Neural crest cell (in vitro differentiated cells): ENCODE measurements around the gene SOCS4. TPM values are rescaled to one million over a fixed set of nuclear protein-coding genes. Genes with fewer than 3 reads are reported as not detected.

Experiments used
- DNase-seq: peaks from one replicate; pipeline ENCODE4 v3.0.0; 2021; ENCODE audit warnings: low read depth, mixed read lengths, low spot score
- H3K27ac Mint-ChIP-seq: one replicate; pipeline ENCODE4 v1.8.0; 2021; ENCODE audit warnings: mild to moderate bottlenecking, mixed read lengths; ENCODE audit not compliant: unreplicated experiment
- H3K27me3 Mint-ChIP-seq: 2 replicates; pipeline ENCODE4 v1.8.0; 2021; ENCODE audit warnings: low read depth, mild to moderate bottlenecking, mixed read lengths
- H3K36me3 Mint-ChIP-seq: 2 replicates; pipeline ENCODE4 v1.8.0; 2021; ENCODE audit warnings: low read depth, mild to moderate bottlenecking, mixed read lengths
- H3K4me1 Mint-ChIP-seq: 2 replicates; pipeline ENCODE4 v1.8.0; 2021; ENCODE audit warnings: mixed read lengths
- H3K4me3 Mint-ChIP-seq: one replicate; pipeline ENCODE4 v1.8.0; 2021; ENCODE audit warnings: mild to moderate bottlenecking, mixed read lengths
- H3K9me3 Mint-ChIP-seq: 2 replicates; pipeline ENCODE4 v1.8.0; 2021; ENCODE audit warnings: mixed read lengths
- total RNA-seq: library from RNA; stranded (reverse); gene quantifications from 2 replicates; pipeline ENCODE4 v1.2.1, GENCODE V29; 2021
- TF ChIP-seq, protein P1 (sequence below): fragments of 200-600 bp; sonication (generic); conservative IDR thresholded peaks from 2 replicates; pipeline ENCODE4 v1.5.0; 2021; ENCODE audit warnings: antibody characterized with exemption, mild to moderate bottlenecking

The SOCS4 gene
- total RNA-seq, 1 donor from 2014 or later: 38.6 TPM

DNA sequence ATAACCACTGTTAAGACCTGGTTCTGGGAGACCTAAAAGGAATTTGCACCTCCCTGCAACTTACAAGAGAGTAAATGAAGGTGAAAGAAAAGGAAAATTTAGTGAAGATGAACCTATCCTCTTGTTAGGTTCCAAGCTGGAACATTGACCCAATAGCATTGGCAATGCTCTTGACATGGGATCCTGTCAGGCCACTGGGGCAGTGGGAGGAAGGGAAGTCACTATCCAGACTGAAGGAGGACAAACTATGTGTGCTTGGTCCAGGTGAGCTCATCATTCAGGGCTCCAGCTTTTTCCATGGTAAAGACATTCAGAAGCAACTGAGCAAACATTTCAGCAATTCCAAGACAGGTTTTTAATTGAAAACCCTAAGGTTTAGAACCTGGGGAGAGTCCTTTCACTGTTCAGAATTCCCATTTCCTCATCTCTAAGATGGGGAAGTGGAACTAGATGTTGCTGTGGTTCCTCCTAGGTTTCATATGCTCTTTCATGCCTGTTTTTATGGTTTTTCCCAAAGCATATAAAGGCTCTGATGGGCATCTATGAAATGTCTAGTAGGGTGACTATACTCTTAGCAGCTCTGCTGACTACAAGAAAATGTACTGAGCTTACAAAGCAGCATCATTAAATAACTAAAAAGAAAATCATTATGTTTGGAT lies 57.5 kb downstream of the SOCS4 start:
- H3K9me3 Mint-ChIP-seq: no peaks in the 10 kb centered on the region

DNA sequence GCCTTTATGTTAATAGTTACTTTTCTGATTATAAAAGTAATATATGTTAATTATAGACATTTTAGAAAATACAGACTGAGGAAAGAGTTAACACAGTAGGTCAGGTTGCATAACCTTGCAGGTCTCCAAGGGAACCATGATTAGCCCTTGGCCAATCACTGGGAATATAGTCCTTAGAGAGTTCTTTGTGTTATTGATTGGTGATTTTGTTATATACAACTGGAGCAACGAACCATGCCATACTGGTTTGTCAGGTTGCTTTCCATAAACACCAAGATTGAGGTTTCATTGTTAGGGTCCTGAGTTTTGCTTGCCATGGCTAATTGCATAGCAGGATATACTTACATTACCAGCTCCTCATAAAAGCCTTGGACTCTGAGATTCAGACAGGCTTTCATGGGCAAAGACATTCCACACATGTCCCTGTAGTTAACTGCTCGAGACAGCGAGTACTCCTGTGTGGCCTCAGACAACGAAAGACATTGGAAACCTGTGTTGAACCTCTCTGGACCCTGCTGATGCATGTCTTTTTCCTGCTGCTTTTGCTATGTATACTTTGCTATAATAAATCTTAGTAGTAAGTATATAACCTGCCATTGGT lies 58.1 kb downstream of the SOCS4 start:
- Mint-ChIP-seq H3K4me1 (no peaks in the 10 kb centered on the region), H3K27me3 (no peaks in the 10 kb centered on the region), H3K27ac (no peak overlapping the region), H3K4me3 (no peak overlapping the region), H3K36me3 (no peaks in the 10 kb centered on the region), H3K9me3 (no peaks in the 10 kb centered on the region)
- no peak for DNase-seq
- TF ChIP-seq, protein P1, sequence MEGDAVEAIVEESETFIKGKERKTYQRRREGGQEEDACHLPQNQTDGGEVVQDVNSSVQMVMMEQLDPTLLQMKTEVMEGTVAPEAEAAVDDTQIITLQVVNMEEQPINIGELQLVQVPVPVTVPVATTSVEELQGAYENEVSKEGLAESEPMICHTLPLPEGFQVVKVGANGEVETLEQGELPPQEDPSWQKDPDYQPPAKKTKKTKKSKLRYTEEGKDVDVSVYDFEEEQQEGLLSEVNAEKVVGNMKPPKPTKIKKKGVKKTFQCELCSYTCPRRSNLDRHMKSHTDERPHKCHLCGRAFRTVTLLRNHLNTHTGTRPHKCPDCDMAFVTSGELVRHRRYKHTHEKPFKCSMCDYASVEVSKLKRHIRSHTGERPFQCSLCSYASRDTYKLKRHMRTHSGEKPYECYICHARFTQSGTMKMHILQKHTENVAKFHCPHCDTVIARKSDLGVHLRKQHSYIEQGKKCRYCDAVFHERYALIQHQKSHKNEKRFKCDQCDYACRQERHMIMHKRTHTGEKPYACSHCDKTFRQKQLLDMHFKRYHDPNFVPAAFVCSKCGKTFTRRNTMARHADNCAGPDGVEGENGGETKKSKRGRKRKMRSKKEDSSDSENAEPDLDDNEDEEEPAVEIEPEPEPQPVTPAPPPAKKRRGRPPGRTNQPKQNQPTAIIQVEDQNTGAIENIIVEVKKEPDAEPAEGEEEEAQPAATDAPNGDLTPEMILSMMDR: no peak

More for the DNA sequence above, 57.5 kb downstream of the SOCS4 start:
- Mint-ChIP-seq H3K27me3 (no peaks in the 10 kb centered on the region), H3K27ac (no peak overlapping the region), H3K4me1 (no peaks in the 10 kb centered on the region), H3K36me3 (no peaks in the 10 kb centered on the region), H3K4me3 (no peak overlapping the region)
- no peak for DNase-seq
- TF ChIP-seq, protein P1: no peak

GRCh38 chr14:55086938-55087337 lies 59.9 kb downstream of the SOCS4 start:
- no peak for DNase-seq
- H3K4me3 Mint-ChIP-seq: no peak overlapping the region
- H3K27me3 Mint-ChIP-seq: no peaks in the 10 kb centered on the region
- TF ChIP-seq, protein P1: no peak
- no peaks in the 10 kb centered on the region for H3K9me3 Mint-ChIP-seq
- H3K36me3 Mint-ChIP-seq: no peaks in the 10 kb centered on the region
- no peak overlapping the region for H3K27ac Mint-ChIP-seq
- H3K4me1 Mint-ChIP-seq: no peaks in the 10 kb centered on the region

GRCh38 chr14:55088356-55088755 lies 61.3 kb downstream of the SOCS4 start:
- H3K9me3 Mint-ChIP-seq: no peaks in the 10 kb centered on the region
- H3K4me3 Mint-ChIP-seq: no peak overlapping the region
- H3K27ac Mint-ChIP-seq: no peak overlapping the region
- no peak for DNase-seq
- H3K4me1 Mint-ChIP-seq: no peaks in the 10 kb centered on the region
- H3K27me3 Mint-ChIP-seq: no peaks in the 10 kb centered on the region
- no peaks in the 10 kb centered on the region for H3K36me3 Mint-ChIP-seq
- TF ChIP-seq, protein P1: no peak

GRCh38 chr14:55092341-55092740 lies 65.3 kb downstream of the SOCS4 start:
- DNase-seq: no peak
- no peaks in the 10 kb centered on the region for H3K4me1 Mint-ChIP-seq
- no peak overlapping the region for H3K4me3 Mint-ChIP-seq
- H3K27me3 Mint-ChIP-seq: no peaks in the 10 kb centered on the region
- H3K27ac Mint-ChIP-seq: no peak overlapping the region
- H3K36me3 Mint-ChIP-seq: no peaks in the 10 kb centered on the region
- no peaks in the 10 kb centered on the region for H3K9me3 Mint-ChIP-seq
- TF ChIP-seq, protein P1: no peak
